Measurements from ENCODE around the gene ITPR1.

The ITPR1 gene

DNA sequence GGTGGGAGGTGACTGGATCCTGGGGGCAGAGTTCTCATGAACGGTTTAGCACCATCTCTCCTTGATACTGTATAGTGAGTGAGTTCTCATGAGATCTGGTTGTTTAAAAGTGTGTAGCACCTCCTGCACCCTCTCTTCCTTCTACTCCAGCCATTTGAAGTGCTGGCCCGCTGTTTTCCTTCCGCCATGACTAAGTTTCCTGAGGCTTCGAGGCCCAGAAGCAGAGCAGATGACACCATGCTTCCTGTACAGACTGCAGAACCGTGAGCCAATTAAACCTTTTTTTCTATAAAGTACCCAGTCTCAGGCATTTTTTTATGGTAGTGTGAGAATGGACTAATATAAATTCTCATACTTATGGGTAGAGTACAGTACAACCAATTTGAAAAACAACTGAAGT is 362.5 kb downstream of the ITPR1 start:
- DNase-seq (ENCODE audit: low read depth) = no peak

DNA sequence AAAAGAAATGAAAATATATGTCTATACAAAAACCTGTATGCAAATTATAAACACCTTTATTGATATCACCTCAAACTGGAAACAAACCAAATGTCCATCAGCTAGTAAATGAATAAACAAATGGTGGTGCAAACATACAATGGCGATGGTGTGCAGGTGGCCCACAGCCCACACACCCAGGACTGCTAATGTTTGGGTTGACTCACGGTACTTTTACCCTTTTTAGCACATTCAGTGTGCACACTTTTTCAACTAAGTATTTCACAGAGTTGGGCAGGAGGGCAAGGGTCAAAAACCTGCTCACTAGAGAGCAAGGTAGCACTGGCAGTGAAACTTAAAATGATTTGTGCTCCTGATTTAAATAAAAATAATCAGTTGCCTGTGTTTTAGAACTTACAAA is 363.0 kb downstream of the ITPR1 start:
- DNase-seq (ENCODE audit: low read depth) = no peak

DNA sequence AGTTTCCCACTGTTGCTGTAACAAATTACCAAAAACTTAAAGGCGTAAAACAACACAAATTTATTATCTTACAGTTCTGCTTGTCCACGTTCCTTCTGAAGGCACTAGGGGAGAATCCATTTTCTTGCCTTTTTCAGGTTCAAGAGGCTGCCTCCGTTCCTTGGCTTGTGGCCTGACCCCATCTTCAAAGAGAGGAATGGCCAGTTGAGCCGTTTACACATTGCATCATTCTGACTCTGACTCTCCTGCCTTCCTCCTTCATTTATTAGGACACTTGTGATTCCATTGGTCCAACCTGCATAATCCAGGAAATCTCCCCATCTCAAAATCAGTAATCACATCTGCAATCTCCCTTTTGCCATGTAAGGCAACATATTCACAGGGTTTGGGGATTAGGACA is 363.4 kb downstream of the ITPR1 start:
- DNase-seq (ENCODE audit: low read depth) = no peak

- DNase-seq (ENCODE audit: low read depth) = no peak
Measured at GRCh38 chr3:4856986-4857385, 363.8 kb downstream of the ITPR1 start.

DNA sequence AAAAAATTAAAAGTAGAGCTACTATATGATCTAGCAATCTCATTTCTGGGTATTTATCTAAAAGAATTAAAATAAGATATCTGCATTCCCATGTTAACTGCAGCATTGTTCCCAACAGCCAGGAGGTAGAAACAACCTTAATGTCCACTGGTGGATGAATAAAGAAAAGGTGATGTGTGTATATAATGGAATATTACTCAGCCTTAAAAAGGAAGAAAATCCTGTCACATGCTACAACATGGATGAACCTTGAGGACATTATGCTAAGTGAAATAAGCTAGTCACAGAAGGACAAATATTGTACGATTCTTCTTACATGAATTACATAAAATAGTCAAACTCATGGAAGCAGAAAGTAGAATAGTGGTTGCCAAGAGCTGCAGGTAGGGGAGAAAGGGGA is 366.6 kb downstream of the ITPR1 start:
- no peak for DNase-seq (ENCODE audit: low read depth)

GRCh38 chr3:4862973-4863372 is 369.8 kb downstream of the ITPR1 start:
- no peak for DNase-seq (ENCODE audit: low read depth)

DNA sequence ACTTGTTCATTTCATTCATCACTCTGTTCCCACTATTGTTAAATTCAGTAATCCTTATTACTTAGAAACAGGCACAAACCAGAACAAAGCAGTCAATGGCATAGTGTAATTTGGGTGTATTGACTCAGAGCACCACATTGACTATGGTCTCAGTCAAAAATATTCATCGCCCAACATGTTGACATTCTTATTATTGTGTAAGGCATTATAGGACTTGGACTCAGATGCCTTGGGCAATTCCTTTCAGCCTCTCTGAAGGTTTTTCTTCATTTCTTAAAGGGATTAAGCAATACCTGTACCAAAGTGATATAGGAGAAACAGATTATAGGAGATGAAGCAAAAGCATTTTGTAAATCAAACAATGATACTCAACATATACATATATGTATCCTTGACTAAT is 371.4 kb downstream of the ITPR1 start:
- DNase-seq (ENCODE audit: low read depth) = no peak

DNA sequence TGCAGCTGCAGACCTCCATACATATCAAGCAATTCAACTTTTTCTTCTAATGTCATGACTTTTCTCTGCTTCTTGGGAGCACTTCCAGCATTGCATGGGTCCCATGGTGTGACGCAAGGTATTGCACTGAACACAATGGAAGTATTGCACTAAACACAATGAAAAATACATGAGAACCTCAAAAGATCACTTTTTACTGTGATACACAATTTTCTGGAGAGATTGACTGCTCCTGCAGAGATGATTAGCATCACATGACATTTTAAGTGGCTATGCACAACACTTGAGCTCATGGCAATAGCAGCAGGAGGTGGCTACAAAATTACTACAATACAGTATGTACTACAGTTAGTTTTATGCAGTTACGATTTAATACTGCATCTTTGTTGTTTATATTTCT is 372.6 kb downstream of the ITPR1 start:
- no peak for DNase-seq (ENCODE audit: low read depth)

- no peak for DNase-seq (ENCODE audit: low read depth)
Measured at GRCh38 chr3:4866866-4867265, 373.7 kb downstream of the ITPR1 start.

DNA sequence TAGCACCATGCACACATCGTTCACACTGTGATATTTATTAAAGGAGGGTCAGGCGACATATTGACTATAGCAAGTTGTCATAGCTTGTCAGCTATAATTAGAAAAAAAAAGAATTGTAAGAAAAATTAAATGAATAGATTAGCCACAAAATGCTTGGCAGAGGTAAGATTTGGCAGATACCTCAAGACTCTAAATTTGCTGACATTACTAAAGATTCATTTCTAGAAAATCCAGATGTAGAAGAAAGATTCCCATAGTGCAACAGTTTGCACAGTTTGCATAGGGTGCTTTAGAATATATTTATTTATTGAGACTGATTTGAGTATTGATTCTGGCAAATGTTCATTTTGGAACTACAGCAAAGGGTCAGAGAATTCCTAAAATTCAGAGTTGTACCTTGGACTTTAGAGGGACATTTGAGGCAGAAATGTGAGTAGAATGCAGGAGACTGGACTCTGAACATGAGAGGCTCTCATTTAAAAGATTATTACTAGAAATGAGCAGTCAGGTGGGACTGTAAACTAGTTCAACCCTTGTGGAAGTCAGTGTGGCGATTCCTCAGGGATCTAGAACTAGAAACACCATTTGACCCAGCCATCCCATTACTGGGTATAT is 384.1 kb downstream of the ITPR1 start:
- no peak for DNase-seq (ENCODE audit: low read depth)

DNA sequence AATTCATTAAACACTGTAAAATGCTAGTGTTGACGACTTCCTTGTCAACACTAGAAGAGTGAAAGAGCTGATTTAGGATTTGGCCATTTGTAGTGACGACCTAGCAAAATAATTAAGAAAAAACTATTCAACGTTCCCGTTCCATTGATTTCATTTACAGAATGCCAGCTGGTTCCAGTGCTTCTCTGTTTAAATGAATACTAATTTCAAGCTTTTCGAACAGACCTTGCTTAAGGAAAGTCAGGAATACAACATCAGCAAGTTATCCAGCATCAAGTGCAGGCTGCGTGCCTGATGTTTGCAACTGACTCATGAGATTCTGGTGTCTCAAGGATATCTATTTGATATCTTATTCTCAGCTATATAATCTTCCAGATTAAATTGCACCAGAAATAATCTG is 387.7 kb downstream of the ITPR1 start:
- DNase-seq (ENCODE audit: low read depth) = no peak

- no peak for DNase-seq (ENCODE audit: low read depth)
Measured at GRCh38 chr3:4882548-4882947, 389.4 kb downstream of the ITPR1 start.

DNA sequence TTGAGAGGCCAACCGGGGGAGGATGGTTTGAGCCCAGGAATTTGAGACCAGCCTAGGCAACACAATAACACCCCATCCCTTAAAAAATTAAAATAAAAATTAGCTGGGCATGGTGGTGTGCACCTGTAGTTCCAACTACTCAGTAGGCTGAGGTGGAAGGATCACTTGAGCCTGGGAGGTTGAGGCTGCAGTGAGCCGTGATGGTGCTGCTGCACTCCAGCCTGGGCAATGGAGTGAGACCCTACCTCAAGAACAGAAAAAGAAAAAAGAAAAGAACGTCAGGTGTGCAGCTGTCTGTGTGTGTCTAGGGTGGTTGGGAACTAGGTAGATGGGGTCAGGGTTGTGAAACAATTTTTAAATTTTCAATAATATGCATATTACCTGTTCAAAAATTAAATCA is 389.9 kb downstream of the ITPR1 start:
- DNase-seq (ENCODE audit: low read depth) = no peak

- no peak for DNase-seq (ENCODE audit: low read depth)
Measured at GRCh38 chr3:4884888-4885287, 391.7 kb downstream of the ITPR1 start.

GRCh38 chr3:4885316-4885715 is 392.2 kb downstream of the ITPR1 start:
- no peak for DNase-seq (ENCODE audit: low read depth)

GRCh38 chr3:4886448-4886847 is 393.3 kb downstream of the ITPR1 start:
- DNase-seq (ENCODE audit: low read depth) = no peak

GRCh38 chr3:4887177-4887576 is 394.0 kb downstream of the ITPR1 start:
- no peak for DNase-seq (ENCODE audit: low read depth)

DNA sequence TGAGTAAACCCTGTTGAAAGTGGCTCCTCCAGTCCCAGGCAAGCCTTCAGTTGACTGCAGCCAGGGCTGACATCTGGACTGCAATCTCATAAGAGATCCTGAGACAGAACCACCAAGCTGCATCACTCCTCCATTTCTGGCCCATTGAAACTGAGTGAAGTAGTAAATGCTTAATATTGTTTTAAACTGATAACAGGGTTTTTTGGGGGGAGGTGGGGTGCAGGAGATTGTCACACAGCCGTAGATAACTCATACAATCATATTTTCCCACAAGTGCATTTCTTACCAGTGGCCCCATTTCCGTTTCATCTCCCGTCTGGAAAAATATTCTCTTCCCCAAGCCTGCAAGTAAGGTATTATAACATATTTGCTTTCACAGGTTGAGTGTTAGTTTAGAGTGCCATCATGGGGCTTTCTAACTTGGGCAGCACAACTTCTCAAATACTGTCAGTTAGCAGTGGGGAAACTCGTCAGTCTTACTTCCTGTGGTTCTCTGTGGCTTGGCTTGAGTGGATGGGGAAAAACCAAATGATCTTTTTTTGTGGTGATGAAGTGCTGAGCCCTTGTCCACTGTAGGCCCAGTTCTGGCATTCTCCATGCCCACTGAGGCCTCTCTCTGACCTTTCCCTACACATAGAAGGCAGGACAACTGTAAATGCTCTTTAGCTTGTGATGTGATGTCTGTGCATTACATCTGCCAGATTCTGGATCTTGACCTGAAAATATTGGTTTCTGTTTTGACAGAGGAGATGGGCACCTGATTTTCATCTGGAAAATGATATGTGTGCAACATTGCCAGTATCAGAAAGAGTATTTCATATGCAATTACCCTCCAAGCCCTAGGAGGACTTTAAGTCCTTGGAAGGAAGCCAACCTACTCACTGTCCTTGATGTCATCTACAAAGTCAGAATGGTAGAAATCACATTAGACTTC is 396.0 kb downstream of the ITPR1 start:
- DNase-seq (ENCODE audit: low read depth) = no peak

GRCh38 chr3:4889896-4890295 is 396.7 kb downstream of the ITPR1 start:
- DNase-seq (ENCODE audit: low read depth) = no peak

- no peak for DNase-seq (ENCODE audit: low read depth)
Measured at GRCh38 chr3:4894891-4895530, 401.9 kb downstream of the ITPR1 start.

DNA sequence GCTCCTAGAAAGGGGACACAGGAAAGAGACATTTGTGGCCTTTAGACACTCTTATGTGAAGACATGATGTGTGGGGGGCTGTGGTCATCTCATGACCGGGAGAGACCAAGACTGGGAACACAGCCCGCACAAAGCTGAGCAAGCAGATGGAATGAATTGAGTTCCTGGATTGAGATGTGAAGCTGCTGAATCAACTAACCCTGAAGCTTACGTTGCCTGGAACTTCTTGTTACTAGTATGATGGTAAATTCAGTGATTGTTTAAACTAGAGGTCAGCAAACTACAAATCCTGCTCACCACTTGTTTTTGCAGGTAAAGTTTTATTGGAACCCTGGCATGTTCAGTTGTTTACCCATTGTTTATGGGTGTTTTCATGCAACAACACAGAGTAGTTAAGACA is 402.7 kb downstream of the ITPR1 start:
- no peak for DNase-seq (ENCODE audit: low read depth)

Measured in HS-27A (cell line).